Mesothelial cell of epicardium (in vitro differentiated cells): Measurements from ENCODE around the gene SPINK1. TPM values are rescaled to one million over a fixed set of nuclear protein-coding genes. Genes with fewer than 3 reads are reported as not detected.

Source experiments
- DNase-seq, 2 experiments: peaks; one replicate each; pipeline ENCODE4 v3.0.0; 2021; ENCODE audit warnings: low spot score in 2 of 2; ENCODE audit not compliant: unreplicated experiment in 2 of 2
- H3K27ac Mint-ChIP-seq: 2 replicates; pipeline ENCODE4 v1.8.0; 2021; ENCODE audit warnings: mixed read lengths
- H3K27me3 Mint-ChIP-seq: 2 replicates; pipeline ENCODE4 v1.8.0; 2021; ENCODE audit warnings: low read depth, mixed read lengths
- H3K36me3 Mint-ChIP-seq: 2 replicates; pipeline ENCODE4 v1.8.0; 2021; ENCODE audit warnings: mixed read lengths
- H3K4me1 Mint-ChIP-seq: 2 replicates; pipeline ENCODE4 v1.8.0; 2021; ENCODE audit warnings: mixed read lengths
- H3K4me3 Mint-ChIP-seq: 2 replicates; pipeline ENCODE4 v1.8.0; 2021; ENCODE audit warnings: mild to moderate bottlenecking, moderate library complexity, mixed read lengths
- H3K9me3 Mint-ChIP-seq: 2 replicates; pipeline ENCODE4 v1.8.0; 2021; ENCODE audit warnings: mixed read lengths
- CTCF ChIP-seq: fragments of 200-600 bp; sonication (generic); IDR thresholded peaks from one replicate; pipeline ENCODE4 v1.5.0; 2021; ENCODE audit warnings: antibody characterized with exemption; ENCODE audit not compliant: unreplicated experiment
- total RNA-seq: library from RNA; stranded (reverse); gene quantifications from 3 replicates; pipeline ENCODE4 v1.2.1, GENCODE V29; 2021

Gene SPINK1
- total RNA-seq, 1 donor from 2014 or later = 1.4 TPM

- Mint-ChIP-seq H3K36me3 (no peaks in the 10 kb centered on the region), H3K4me3 (no peak overlapping the region), H3K27ac (no peak overlapping the region), H3K9me3 (no peaks in the 10 kb centered on the region), H3K27me3 (peaks cover 20% of the 10 kb centered on the region), H3K4me1 (peaks cover 2% of the 10 kb centered on the region)
- TF ChIP-seq CTCF = no peak
- no peak for DNase-seq
Observed at GRCh38 chr5:147801461-147801860, 30.0 kb downstream of the SPINK1 start.

- Mint-ChIP-seq H3K27ac (no peak overlapping the region), H3K36me3 (no peaks in the 10 kb centered on the region), H3K27me3 (peaks cover 20% of the 10 kb centered on the region), H3K9me3 (no peaks in the 10 kb centered on the region), H3K4me3 (no peak overlapping the region), H3K4me1 (peaks cover 2% of the 10 kb centered on the region)
- no peak for TF ChIP-seq CTCF
- DNase-seq = no peak
Observed at GRCh38 chr5:147800491-147800890, 31.0 kb downstream of the SPINK1 start.

- H3K36me3 Mint-ChIP-seq = no peaks in the 10 kb centered on the region
- H3K4me1 Mint-ChIP-seq = peaks cover 2% of the 10 kb centered on the region
- peaks cover 9% of the 10 kb centered on the region for H3K27me3 Mint-ChIP-seq
- no peaks in the 10 kb centered on the region for H3K9me3 Mint-ChIP-seq
- no peak for TF ChIP-seq CTCF
- H3K27ac Mint-ChIP-seq = no peak overlapping the region
- H3K4me3 Mint-ChIP-seq = no peak overlapping the region
- DNase-seq = no peak
Observed at GRCh38 chr5:147796556-147797308, 34.7 kb downstream of the SPINK1 start.

- no peaks in the 10 kb centered on the region for H3K36me3 Mint-ChIP-seq
- no peaks in the 10 kb centered on the region for H3K4me1 Mint-ChIP-seq
- no peaks in the 10 kb centered on the region for H3K9me3 Mint-ChIP-seq
- no peak overlapping the region for H3K27ac Mint-ChIP-seq
- DNase-seq = no peak
- no peak overlapping the region for H3K4me3 Mint-ChIP-seq
- no peak for TF ChIP-seq CTCF
- H3K27me3 Mint-ChIP-seq = no peaks in the 10 kb centered on the region
Observed at GRCh38 chr5:147791181-147791580, 40.3 kb downstream of the SPINK1 start.

DNA sequence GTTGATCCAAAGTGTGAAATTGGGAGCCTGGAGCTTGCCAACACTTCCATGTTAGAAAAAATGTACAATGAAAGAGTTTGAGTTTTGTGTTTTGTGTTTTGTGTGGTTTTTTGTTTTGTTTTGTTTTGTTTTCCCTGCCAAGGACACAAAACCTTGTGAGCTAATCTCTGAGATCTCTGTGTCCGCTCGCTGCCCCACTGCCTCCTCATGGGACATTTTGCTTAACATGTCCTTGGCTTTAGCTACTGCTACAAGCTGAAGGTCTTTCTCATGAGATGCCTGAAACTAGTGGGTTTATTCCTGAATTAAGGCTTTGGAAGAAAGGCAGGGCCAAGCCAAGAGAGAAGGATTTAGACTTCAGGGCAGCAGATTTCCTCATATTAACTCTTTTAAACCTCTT lies 41.7 kb downstream of the SPINK1 start:
- no peak for DNase-seq
- Mint-ChIP-seq H3K4me3 (no peak overlapping the region), H3K27ac (no peak overlapping the region), H3K36me3 (no peaks in the 10 kb centered on the region), H3K27me3 (no peaks in the 10 kb centered on the region), H3K9me3 (no peaks in the 10 kb centered on the region), H3K4me1 (no peaks in the 10 kb centered on the region)
- TF ChIP-seq CTCF = no peak

DNA sequence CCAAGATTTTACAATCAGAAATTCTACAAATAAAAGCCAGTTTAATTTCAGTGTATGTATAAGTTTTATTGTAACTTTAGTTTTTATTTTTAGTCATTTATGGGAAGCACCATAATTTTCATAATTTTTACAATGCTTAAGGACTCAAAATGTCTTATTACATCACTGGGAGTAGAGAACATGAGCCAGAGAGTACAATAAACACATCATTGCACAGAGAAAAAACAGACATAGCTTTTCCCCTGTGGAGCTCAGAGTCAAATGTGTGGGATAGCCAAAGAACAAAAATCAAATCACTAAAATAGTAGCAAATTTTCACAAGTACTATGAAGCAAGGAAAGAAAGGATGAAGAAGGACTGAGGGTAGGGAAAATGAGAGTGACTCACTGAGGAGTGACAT lies 43.4 kb downstream of the SPINK1 start:
- no peak for TF ChIP-seq CTCF
- H3K36me3 Mint-ChIP-seq = no peaks in the 10 kb centered on the region
- no peak overlapping the region for H3K27ac Mint-ChIP-seq
- H3K27me3 Mint-ChIP-seq = peaks cover 6% of the 10 kb centered on the region
- H3K4me1 Mint-ChIP-seq = no peaks in the 10 kb centered on the region
- no peak for DNase-seq
- H3K4me3 Mint-ChIP-seq = no peak overlapping the region
- H3K9me3 Mint-ChIP-seq = no peaks in the 10 kb centered on the region
